HG02588 (cell line): ENCODE data around the gene RNF167.
"Not testable (repeated sequence)": the region's sequence is repeated elsewhere in the genome, so short reads cannot be mapped to it uniquely, and the experiment has no call there.

Experiments
- ATAC-seq: cut with Tn5 transposase; IDR thresholded peaks from one replicate; pipeline ENCODE4 v1.9.1; 2021; ENCODE audit warnings: mild to moderate bottlenecking, moderate library complexity; ENCODE audit not compliant: unreplicated experiment

RNF167 gene

GRCh38 chr17:4901648-4902344 is 38.3 kb upstream of the RNF167 start:
- no peak for ATAC-seq

- no peak for ATAC-seq
Observed at GRCh38 chr17:4902540-4902939, 37.5 kb upstream of the RNF167 start.

- ATAC-seq: no peak
Observed at GRCh38 chr17:4903051-4903818, 36.8 kb upstream of the RNF167 start, which contains the start of gene CHRNE. Gene CHRNE (minus strand): TSS chr17:4903098. CDS start chr17:4903063, 35 bp downstream.

GRCh38 chr17:4906642-4907041 is 33.4 kb upstream of the RNF167 start:
- ATAC-seq: not testable (repeated sequence)

GRCh38 chr17:4908301-4908700 is 31.8 kb upstream of the RNF167 start:
- no peak for ATAC-seq

GRCh38 chr17:4908711-4909496 is 31.2 kb upstream of the RNF167 start:
- no peak for ATAC-seq

- ATAC-seq: no peak
Observed at GRCh38 chr17:4913994-4914393, 26.1 kb upstream of the RNF167 start.

GRCh38 chr17:4914551-4914950 is 25.5 kb upstream of the RNF167 start:
- not testable (repeated sequence) for ATAC-seq

- ATAC-seq: no peak
Observed at GRCh38 chr17:4919511-4920047, 20.5 kb upstream of the RNF167 start.

- ATAC-seq: no peak
Observed at GRCh38 chr17:4920351-4921048, 19.6 kb upstream of the RNF167 start.

GRCh38 chr17:4921320-4921719 is 18.7 kb upstream of the RNF167 start:
- no peak for ATAC-seq

GRCh38 chr17:4926577-4927335 is 13.3 kb upstream of the RNF167 start:
- ATAC-seq: not testable (repeated sequence)

- ATAC-seq: no peak
Observed at GRCh38 chr17:4928881-4929280, 11.2 kb upstream of the RNF167 start.

- no peak for ATAC-seq
Observed at GRCh38 chr17:4931963-4932362, 8.1 kb upstream of the RNF167 start, which contains the start of gene GP1BA. Gene GP1BA (plus strand): TSS chr17:4932277. CDS start chr17:4932605, 328 bp downstream.

- ATAC-seq: no peak
Observed at GRCh38 chr17:4932756-4933155, 7.3 kb upstream of the RNF167 start.

- no peak for ATAC-seq
Observed at GRCh38 chr17:4933646-4934045, 6.4 kb upstream of the RNF167 start.

- ATAC-seq: no peak
Observed at GRCh38 chr17:4934173-4934979, 5.7 kb upstream of the RNF167 start.

- ATAC-seq: no peak
Observed at GRCh38 chr17:4935650-4936049, 4.4 kb upstream of the RNF167 start.

- no peak for ATAC-seq
Observed at GRCh38 chr17:4936436-4936835, 3.6 kb upstream of the RNF167 start.
